D721Med (cell line): ENCODE results near the gene APC2.

Experiments used
- DNase-seq: peaks from one replicate; pipeline ENCODE4 v3.0.0; 2011; ENCODE audit warnings: low spot score; ENCODE audit not compliant: insufficient read length
- FAIRE-seq: peaks from 2 replicates; lab custom pipeline; 2011; peaks lifted over from hg19 to GRCh38; lab: Jason Lieb, UNC
- TF ChIP-seq, protein P1 (sequence below): IDR thresholded peaks from 2 replicates; pipeline ENCODE4 v1.5.1; 2012; ENCODE audit warnings: mild to moderate bottlenecking, control low read depth; ENCODE audit not compliant: insufficient read depth; ENCODE audit errors: missing control alignments

Gene APC2

DNA sequence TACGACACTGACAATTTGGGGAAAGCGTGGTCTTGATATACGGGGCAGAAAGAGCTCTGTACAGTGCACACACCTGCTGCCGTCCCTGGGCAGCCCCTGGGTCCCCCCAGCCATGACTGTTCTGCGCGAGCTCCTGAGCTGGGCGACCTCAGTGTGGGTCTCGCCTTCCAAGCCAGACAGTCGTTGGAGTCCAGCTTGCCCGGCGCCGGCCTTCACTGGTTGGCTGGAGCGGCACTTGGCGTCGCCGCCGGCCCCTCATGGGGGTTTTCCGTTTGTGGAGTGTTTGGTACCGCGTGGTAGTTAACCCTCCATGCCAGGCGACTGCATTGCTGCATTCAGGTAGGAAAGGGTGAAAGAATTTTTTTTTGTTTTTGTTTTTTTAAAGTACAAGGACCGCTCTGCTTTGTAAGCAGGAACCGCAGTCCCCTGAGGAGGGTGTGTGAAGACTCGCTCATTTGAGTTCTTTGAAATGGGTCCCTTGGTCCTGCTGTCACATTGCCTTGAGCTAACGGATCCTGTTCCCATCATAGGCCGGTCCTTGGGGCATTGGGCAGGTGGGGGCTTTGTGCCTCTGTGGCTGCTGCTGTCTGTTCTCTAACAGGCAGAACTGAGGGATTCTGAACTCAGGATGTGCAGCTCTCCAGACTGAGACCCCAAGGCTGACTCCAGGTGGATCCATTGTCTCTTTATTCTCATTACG, 22.6 kb upstream of the APC2 start:
- DNase-seq (no peak), FAIRE-seq (no peak)
- TF ChIP-seq, protein P1, sequence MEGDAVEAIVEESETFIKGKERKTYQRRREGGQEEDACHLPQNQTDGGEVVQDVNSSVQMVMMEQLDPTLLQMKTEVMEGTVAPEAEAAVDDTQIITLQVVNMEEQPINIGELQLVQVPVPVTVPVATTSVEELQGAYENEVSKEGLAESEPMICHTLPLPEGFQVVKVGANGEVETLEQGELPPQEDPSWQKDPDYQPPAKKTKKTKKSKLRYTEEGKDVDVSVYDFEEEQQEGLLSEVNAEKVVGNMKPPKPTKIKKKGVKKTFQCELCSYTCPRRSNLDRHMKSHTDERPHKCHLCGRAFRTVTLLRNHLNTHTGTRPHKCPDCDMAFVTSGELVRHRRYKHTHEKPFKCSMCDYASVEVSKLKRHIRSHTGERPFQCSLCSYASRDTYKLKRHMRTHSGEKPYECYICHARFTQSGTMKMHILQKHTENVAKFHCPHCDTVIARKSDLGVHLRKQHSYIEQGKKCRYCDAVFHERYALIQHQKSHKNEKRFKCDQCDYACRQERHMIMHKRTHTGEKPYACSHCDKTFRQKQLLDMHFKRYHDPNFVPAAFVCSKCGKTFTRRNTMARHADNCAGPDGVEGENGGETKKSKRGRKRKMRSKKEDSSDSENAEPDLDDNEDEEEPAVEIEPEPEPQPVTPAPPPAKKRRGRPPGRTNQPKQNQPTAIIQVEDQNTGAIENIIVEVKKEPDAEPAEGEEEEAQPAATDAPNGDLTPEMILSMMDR: no peak

DNA sequence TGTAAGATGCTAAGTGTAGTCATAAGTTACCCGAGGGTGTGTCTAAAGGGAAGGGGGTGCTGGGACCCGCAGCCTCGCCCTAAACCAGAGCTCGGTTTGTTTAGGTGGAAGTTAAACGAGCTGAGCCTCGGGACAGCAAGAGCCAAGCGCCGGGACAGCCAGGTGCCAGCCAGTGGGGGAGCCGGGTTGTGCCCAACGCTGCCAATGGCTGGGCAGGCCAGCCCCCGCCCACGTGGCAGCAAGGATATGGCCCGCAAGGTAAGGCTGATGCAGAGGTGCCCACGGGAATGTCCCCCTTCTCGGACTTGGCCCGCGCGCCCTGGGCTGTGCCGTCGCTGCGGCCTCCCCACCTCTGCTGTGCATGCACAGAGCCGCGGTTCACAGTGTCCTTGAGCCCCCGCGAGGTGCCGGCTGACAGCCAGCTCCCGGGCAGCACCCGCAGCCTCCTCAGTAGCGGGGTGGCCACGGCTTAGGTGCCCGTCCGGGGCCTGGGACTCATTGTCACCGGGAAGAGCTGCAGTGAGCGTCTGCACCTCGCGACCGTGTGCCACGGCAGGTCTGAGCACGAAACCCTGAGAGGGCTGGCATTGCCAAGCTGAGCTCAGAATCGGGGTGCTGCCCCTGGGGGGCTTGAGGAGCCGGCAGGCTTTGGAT, 21.1 kb upstream of the APC2 start:
- TF ChIP-seq, protein P1: no peak
- DNase-seq (no peak), FAIRE-seq (no peak)

DNA sequence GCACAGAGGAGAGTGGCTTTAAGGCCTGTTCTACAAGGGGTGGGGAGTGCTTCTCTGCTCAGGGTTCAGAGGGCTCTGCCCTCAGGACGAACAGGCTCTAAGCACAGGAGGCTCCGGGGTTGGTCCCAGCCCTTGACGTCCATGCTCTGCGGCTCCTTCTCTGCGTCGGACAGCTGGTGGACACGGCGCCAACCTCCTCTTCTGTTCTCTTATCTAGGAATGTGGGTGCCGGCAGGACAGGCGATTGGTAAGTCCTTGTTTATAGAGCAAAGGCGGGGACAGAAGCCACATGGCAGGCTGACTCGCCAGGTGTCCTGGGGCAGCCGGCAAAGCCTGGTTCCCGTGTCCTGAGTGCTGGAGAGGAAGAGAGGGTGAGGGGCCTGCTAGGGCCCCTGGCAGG, 20.2 kb upstream of the APC2 start:
- TF ChIP-seq, protein P1: no peak
- DNase-seq (no peak), FAIRE-seq (no peak)

DNA sequence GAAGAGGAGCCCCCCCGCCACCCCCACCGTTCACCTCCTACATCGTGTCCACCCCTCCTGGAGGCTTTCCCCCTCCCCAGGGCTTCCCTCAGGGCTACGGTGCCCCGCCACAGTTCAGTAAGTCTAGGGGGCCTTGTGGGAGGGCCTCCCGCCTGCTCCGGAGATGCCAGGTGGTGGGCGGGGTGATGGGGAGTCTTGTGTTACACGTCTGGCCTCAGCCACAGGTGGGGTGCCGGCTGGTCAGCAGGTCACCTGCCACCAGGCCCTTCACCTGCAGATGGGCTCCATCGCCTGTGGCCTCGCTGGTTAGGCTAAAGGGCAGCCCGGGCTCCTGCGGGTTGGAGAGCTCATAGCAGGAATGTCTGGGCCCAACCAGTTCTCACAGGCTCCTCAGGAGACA, 19.7 kb upstream of the APC2 start:
- FAIRE-seq: no peak
- no peak for DNase-seq
- TF ChIP-seq, protein P1: no peak

DNA sequence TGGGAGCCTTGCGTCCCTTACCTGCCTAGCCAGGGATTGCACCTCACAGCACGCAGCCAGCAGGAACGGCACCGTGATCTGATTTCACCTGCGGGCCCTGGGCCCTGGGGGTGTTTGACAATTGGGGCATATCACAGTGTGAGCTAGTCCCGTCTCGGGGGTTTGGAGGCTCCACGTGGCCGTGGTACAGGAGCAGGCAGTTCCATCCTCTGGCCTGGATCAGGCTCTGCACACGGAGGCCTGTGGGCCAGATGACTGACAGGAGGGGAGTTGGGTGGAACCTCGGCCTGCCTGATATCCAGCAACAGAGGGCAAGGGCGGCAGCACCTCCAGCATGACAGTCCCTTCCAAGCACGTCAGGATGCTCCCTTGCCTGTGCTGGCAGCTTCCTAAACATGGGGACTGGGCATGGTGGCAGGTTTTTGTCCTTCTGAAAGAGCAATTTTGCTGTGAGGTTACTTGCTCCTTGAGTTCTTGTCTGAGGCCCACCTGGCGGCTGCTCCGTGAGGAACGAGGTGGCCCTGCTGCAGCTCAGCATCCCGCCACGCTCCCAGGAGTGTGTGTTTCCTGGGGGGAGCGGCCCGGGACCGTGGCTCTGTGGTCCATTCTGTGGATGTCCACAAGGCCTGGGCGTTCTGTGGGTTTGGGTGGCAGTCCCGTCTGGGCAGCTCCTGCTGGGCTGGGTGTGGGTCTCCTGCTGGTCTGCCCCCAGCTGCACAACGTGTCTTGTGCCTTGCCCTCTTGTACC, 18.0 kb upstream of the APC2 start:
- no peak for DNase-seq
- no peak for FAIRE-seq
- TF ChIP-seq, protein P1: no peak

DNA sequence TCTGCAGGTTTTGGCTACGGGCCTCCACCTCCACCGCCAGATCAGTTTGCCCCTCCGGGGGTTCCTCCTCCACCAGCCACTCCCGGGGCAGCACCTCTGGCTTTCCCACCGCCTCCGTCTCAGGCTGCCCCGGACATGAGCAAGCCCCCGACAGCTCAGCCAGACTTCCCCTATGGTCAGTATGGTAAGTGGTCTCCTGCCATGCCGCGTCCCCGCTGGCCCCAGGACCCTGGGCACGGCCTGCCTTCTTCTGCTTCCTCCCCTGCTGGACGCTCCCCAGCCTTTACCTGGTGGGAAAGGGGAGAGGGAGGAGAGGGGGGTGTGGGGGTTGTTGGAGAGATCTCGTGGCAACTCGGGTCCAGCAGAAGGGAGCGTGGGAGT, 17.4 kb upstream of the APC2 start:
- FAIRE-seq (no peak), DNase-seq (no peak)

More for the DNA sequence above, 17.4 kb upstream of the APC2 start:
- TF ChIP-seq, protein P1: no peak
